LNCAP (cell line): ENCODE data around the gene NPFFR1.

ENCODE experiments used
- TF ChIP-seq, protein P1 (sequence below): fragments of 450-650 bp; IDR thresholded peaks from 2 replicates; pipeline ENCODE4 v1.5.1; 2017; ENCODE audit warnings: mild to moderate bottlenecking

Gene NPFFR1

DNA sequence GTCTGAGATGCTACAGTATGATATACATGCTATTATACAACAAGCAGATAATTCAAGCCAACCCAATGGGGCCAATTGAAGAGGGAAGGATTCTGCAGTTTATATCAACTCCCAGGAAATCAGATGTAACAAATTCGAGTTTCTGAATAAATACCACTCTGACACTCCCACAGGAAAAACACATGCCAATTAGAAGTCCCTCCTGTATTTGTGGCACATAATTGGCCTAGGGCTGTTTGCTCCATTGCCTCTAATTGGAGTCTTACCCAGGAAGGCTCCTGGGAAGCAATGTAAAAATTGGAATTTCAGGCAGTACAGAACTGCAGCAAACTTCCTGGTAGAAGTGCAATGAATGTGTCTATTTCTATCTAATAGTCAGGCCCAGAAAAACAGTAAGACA, 55.3 kb downstream of the NPFFR1 start:
- TF ChIP-seq, protein P1, sequence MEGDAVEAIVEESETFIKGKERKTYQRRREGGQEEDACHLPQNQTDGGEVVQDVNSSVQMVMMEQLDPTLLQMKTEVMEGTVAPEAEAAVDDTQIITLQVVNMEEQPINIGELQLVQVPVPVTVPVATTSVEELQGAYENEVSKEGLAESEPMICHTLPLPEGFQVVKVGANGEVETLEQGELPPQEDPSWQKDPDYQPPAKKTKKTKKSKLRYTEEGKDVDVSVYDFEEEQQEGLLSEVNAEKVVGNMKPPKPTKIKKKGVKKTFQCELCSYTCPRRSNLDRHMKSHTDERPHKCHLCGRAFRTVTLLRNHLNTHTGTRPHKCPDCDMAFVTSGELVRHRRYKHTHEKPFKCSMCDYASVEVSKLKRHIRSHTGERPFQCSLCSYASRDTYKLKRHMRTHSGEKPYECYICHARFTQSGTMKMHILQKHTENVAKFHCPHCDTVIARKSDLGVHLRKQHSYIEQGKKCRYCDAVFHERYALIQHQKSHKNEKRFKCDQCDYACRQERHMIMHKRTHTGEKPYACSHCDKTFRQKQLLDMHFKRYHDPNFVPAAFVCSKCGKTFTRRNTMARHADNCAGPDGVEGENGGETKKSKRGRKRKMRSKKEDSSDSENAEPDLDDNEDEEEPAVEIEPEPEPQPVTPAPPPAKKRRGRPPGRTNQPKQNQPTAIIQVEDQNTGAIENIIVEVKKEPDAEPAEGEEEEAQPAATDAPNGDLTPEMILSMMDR: no peak

DNA sequence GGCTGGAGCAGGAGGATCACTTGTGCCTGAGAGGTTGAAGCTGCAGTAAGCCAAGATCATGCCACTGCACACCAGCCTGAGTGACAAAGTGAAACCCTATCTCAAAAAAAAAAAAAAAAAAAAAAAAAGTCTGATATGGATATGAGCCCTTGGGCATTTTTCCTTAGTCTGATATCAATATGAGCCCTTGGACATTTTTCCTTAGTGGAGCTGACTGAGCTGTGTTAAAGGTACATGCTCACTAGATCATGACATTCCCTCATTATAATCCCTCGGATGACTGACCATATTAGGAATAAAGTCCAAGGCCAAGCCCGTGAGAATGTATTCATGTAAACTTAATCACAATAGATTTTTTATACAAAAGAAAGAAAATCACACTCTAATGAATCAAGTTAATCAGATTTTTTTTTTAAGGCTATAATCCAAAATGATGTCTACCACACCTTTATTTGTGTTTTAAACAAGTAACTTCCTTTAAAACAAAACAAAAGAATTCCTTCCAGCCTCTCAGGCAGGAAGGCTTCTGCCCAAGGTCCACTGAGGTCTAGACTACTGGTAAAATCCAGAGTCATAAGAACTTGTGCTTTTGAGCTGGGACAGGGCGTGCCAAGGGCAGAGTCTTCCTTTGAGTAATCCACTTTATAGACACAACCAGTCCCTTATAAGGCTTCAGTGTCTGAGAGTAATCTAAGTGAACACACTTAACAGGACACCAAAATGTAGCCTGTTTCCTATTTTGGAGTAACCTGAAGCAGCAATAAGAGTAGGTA, 56.1 kb downstream of the NPFFR1 start:
- TF ChIP-seq, protein P1: no peak

DNA sequence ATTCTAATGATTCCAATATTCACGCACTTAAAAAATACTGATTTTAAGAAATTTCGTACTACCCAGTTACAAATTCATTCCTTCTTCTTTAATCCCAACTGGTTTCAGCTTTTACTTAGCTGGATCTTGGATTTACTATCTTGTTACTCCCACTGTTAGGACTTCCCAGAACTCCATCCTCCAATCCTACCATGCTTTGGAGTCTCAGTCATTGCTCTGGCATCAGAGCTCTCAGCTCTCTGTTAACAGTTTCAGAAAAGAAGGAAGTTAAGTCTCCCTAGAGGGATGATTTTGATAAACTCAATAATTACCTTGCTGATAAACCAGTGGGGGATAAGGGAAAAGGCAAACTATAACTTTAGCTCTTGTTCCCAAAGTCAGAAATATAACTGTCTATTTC, 60.1 kb downstream of the NPFFR1 start:
- TF ChIP-seq, protein P1: no peak

DNA sequence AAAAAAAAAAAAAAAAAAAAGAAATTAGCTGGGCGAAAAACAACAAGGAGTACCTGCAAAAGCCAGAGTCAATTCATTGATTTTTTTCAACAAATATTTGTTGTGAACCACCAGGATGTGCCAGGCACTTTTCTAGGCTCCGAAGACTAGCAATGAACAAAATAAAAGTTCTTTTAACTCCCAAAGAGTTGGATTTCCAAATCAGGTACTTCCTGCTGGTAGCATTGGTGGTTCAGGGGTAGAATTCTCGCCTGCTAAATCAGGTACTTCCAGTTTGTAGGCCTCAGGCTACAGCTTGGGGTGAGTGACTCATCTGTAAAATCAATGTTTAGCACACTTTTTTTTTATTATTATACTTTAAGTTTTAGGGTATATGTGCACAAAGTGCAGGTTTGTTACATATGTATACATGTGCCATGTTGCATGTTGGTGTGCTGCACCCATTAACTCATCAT, 61.4 kb downstream of the NPFFR1 start:
- TF ChIP-seq, protein P1: no peak

DNA sequence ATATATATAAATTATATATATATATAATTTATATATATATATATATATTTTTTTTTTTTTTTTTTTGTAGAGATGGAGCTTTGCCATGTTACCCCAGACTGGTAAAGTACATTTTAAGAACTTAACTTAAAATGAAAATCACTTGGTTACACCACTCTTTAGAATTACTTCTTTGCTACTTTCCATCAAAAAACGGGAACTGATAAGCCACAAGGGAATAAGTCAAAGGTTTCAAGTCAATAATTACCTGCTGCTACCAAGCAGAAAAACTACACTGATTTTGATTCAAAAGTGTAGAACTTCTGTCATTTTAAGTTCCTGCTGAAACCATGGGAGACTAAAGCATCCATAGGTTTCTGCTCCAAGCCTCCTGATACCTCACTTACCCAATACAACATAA, 62.8 kb downstream of the NPFFR1 start:
- TF ChIP-seq, protein P1: no peak

DNA sequence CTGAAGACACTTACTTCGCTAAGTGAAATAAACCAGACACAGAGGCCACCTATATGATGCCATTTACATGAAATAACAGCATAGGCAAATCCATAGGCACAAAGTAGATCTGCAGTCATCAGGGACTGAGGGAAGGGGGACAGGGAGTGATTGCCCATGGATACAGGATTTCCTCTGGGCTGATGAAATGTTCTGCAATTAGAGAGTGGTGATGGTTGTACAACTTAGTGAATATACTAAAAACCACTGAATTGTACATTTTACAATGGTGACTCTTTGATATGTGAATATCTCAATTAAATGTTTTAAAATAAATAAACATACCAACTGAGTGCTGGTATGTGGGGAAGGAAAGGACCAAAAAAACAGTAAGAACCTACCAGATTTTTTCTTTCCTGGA, 70.9 kb downstream of the NPFFR1 start:
- TF ChIP-seq, protein P1: no peak

DNA sequence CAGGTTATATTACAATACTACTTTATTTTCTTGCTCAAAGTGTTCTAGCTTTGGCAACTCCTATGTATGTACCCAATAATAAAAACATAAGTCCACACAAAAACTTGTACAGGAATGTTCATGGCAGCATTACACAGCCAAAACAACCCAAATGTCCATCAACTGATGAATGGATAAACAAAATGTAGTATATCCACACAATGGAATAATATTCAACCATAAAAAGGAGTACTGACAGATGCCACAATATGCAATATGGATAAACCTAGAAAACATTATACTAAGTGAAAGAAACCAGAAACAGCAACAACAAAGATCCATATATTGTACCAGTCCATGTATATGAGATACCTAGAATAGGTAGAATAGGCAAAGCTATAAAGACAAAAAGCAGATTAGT, 71.5 kb downstream of the NPFFR1 start:
- TF ChIP-seq, protein P1: no peak
